H1 (cell line): Measurements from ENCODE around the gene IL6ST. TPM values are rescaled to one million over a fixed set of nuclear protein-coding genes. Genes with fewer than 3 reads are reported as not detected.
"Not testable (repeated sequence)": the region's sequence is repeated elsewhere in the genome, so short reads cannot be mapped to it uniquely, and the experiment has no call there.

Source experiments
- CTCF ChIA-PET: fragments of 300-600 bp; sonication (Branson Sonifier 250); formaldehyde crosslinking; loops from one replicate; lab custom pipeline; 2021; ENCODE audit not compliant: partially characterized antibody; lab: Charles Lee
- POLR2A ChIA-PET: fragments of 300-600 bp; sonication (Branson Sonifier 250); formaldehyde crosslinking; loops from one replicate; lab custom pipeline; 2021; ENCODE audit warnings: inconsistent platforms; ENCODE audit not compliant: partially characterized antibody; lab: Charles Lee
- DNase-seq, 2 experiments: peaks; one replicate each; pipeline versions ENCODE4 v3.0.0 to v3.0.0-alpha.2; 2010 to 2022; ENCODE audit warnings: low spot score in 2 of 2, low read depth in 1 of 2, mixed read lengths in 1 of 2
- FAIRE-seq: peaks from 2 replicates; lab custom pipeline; 2011; peaks lifted over from hg19 to GRCh38; lab: Jason Lieb, UNC
- H2AFZ ChIP-seq: 2 replicates; pipeline ENCODE4 v1.8.1; 2012; ENCODE audit warnings: low read length, inconsistent platforms
- H2AK5ac ChIP-seq: 2 replicates; pipeline ENCODE4 v1.6.1; 2013; ENCODE audit warnings: low read depth, low read length
- H2BK120ac ChIP-seq: replicated peaks from 2 replicates; pipeline ENCODE3; 2013; ENCODE audit warnings: low read depth, low read length, inconsistent platforms
- H2BK12ac ChIP-seq: 2 replicates; pipeline ENCODE4 v1.6.1; 2013; ENCODE audit warnings: low read depth, low read length
- H2BK15ac ChIP-seq: 2 replicates; pipeline ENCODE4 v1.6.1; 2013; ENCODE audit warnings: low read length
- H2BK20ac ChIP-seq: 2 replicates; pipeline ENCODE4 v1.6.1; 2013; ENCODE audit warnings: low read length
- H2BK5ac ChIP-seq: 2 replicates; pipeline ENCODE4 v1.6.1; 2013; ENCODE audit warnings: low read depth, low read length
- H3K14ac ChIP-seq: 2 replicates; pipeline ENCODE4 v1.6.1; 2013; ENCODE audit warnings: inconsistent platforms; ENCODE audit not compliant: insufficient read length
- H3K18ac ChIP-seq: 2 replicates; pipeline ENCODE4 v1.6.1; 2013; ENCODE audit warnings: low read length; ENCODE audit errors: extremely low read depth
- H3K23ac ChIP-seq: 2 replicates; pipeline ENCODE4 v1.6.1; 2013; ENCODE audit warnings: inconsistent platforms; ENCODE audit not compliant: insufficient read length
- H3K23me2 ChIP-seq: 2 replicates; pipeline ENCODE4 v1.6.1; 2013; ENCODE audit warnings: low read depth, low read length
- H3K27ac ChIP-seq: 2 replicates; pipeline ENCODE4 v1.6.1; 2011; ENCODE audit warnings: low read depth, low read length, inconsistent platforms
- H3K27me3 ChIP-seq, 4 experiments: replicated peaks in 1 of 4; 1 replicate in 1 of 4; 2 replicates in 3 of 4; pipeline versions ENCODE4 v1.6.1 to v1.8.1; 2011 to 2013; ENCODE audit warnings: low read length in 3 of 4, mild to moderate bottlenecking in 3 of 4, inconsistent platforms in 2 of 4, mixed read lengths in 2 of 4, moderate library complexity in 1 of 4; ENCODE audit not compliant: control insufficient read depth in 3 of 4, insufficient read depth in 3 of 4; ENCODE audit errors: extremely low read depth in 1 of 4
- H3K36me3 ChIP-seq, 4 experiments: 2 replicates each; pipeline versions ENCODE4 v1.6.1 to v1.8.1; 2011 to 2013; ENCODE audit warnings: mild to moderate bottlenecking in 4 of 4, low read length in 3 of 4, moderate library complexity in 2 of 4, control low read depth in 1 of 4, inconsistent platforms in 1 of 4; ENCODE audit not compliant: insufficient read depth in 4 of 4, control insufficient read depth in 2 of 4
- H3K4ac ChIP-seq: replicated peaks from 2 replicates; pipeline ENCODE3; 2013; ENCODE audit warnings: low read length, low read depth, mixed read lengths, inconsistent platforms; ENCODE audit not compliant: insufficient read length
- H3K4me1 ChIP-seq, 4 experiments: replicated peaks in 1 of 4; 1 replicate in 1 of 4; 2 replicates in 3 of 4; pipeline versions ENCODE4 v1.6.1 to v1.8.1; 2011 to 2013; ENCODE audit warnings: low read length in 3 of 4, inconsistent platforms in 2 of 4, mixed read lengths in 1 of 4; ENCODE audit not compliant: insufficient read depth in 4 of 4, control insufficient read depth in 3 of 4
- H3K4me2 ChIP-seq, 2 experiments: 2 replicates each; pipeline versions ENCODE4 v1.6.1 to v1.8.1; 2011 to 2013; ENCODE audit warnings: low read depth in 2 of 2, low read length in 2 of 2, control low read depth in 1 of 2, inconsistent platforms in 1 of 2, mild to moderate bottlenecking in 1 of 2; ENCODE audit not compliant: insufficient read depth in 1 of 2
- H3K4me3 ChIP-seq, 4 experiments: fragments of 200-600, 300-600 bp in 1 of 4; sonication (generic), shearing (Covaris generic), sonication (Bioruptor Twin) in 1 of 4; 2 replicates each; pipeline versions ENCODE4 v1.5.1 to v1.8.1; 2011 to 2016; ENCODE audit warnings: low read length in 4 of 4, low read depth in 3 of 4, control low read depth in 2 of 4, inconsistent platforms in 2 of 4, mild to moderate bottlenecking in 2 of 4, mixed read lengths in 1 of 4, moderate library complexity in 1 of 4; ENCODE audit not compliant: insufficient read depth in 2 of 4; ENCODE audit errors: extremely low read depth in 1 of 4
- H3K56ac ChIP-seq: replicated peaks from 2 replicates; pipeline ENCODE3; 2013; ENCODE audit warnings: low read depth, mild to moderate bottlenecking, mixed read lengths, low read length, inconsistent platforms; ENCODE audit not compliant: insufficient read length
- H3K79me1 ChIP-seq: 2 replicates; pipeline ENCODE4 v1.6.1; 2013; ENCODE audit warnings: low read depth, low read length, control low read depth
- H3K79me2 ChIP-seq, 2 experiments: 2 replicates each; pipeline versions ENCODE4 v1.6.1 to v1.8.1; 2012 to 2013; ENCODE audit warnings: low read length in 2 of 2, mild to moderate bottlenecking in 2 of 2, inconsistent platforms in 1 of 2; ENCODE audit not compliant: insufficient read depth in 2 of 2, control insufficient read depth in 1 of 2
- H3K9ac ChIP-seq, 4 experiments: replicated peaks in 1 of 4; 1 replicate in 1 of 4; 2 replicates in 3 of 4; pipeline versions ENCODE4 v1.6.1 to v1.8.1; 2011 to 2013; ENCODE audit warnings: low read depth in 3 of 4, low read length in 3 of 4, control low read depth in 2 of 4, mild to moderate bottlenecking in 2 of 4, moderate library complexity in 2 of 4, inconsistent platforms in 1 of 4; ENCODE audit errors: extremely low read depth in 1 of 4
- H3K9me3 ChIP-seq, 2 experiments: 2 replicates each; pipeline versions ENCODE4 v1.6.1 to v1.8.1; 2012 to 2013; ENCODE audit warnings: mild to moderate bottlenecking in 2 of 2, moderate library complexity in 2 of 2, control low read depth in 1 of 2, inconsistent platforms in 1 of 2, low read depth in 1 of 2, low read length in 1 of 2, mixed read lengths in 1 of 2; ENCODE audit not compliant: insufficient read depth in 2 of 2
- H4K20me1 ChIP-seq, 2 experiments: replicated peaks in 1 of 2; 2 replicates each; pipeline versions ENCODE3 to v1.8.1; 2011 to 2013; ENCODE audit warnings: inconsistent platforms in 2 of 2, low read length in 2 of 2, mild to moderate bottlenecking in 1 of 2; ENCODE audit not compliant: insufficient read depth in 2 of 2, control insufficient read depth in 1 of 2
- H4K5ac ChIP-seq: 2 replicates; pipeline ENCODE4 v1.6.1; 2013; ENCODE audit warnings: low read length, low read depth, mixed read lengths, inconsistent platforms; ENCODE audit not compliant: insufficient read length
- H4K8ac ChIP-seq: 2 replicates; pipeline ENCODE4 v1.8.0; 2013; ENCODE audit warnings: mild to moderate bottlenecking, moderate library complexity, low read length, inconsistent platforms; ENCODE audit not compliant: insufficient read depth; ENCODE audit errors: extremely low read depth
- H4K91ac ChIP-seq: replicated peaks from 2 replicates; pipeline ENCODE3; 2013; ENCODE audit warnings: low read length, mixed read lengths, inconsistent platforms; ENCODE audit not compliant: insufficient read length
- CEBPB ChIP-seq: IDR thresholded peaks from 2 replicates; pipeline ENCODE4 v1.6.1; 2012; ENCODE audit warnings: low read depth, low read length
- EP300 ChIP-seq, 2 experiments: IDR thresholded peaks; 1 replicate in 1 of 2; 2 replicates in 1 of 2; pipeline ENCODE4 v1.6.1; 2011 to 2012; ENCODE audit warnings: low read depth in 2 of 2, low read length in 2 of 2, mild to moderate bottlenecking in 2 of 2, borderline replicate concordance in 1 of 2, inconsistent platforms in 1 of 2, moderate library complexity in 1 of 2
- MAX ChIP-seq: IDR thresholded peaks from 2 replicates; pipeline ENCODE4 v1.6.1; 2012; ENCODE audit warnings: inconsistent platforms
- WGBS, 2 experiments: shearing (Covaris generic) in 1 of 2; methylation state at CpG; one replicate each; pipeline versions ENCODE4 v1.1.6 to v1.1.7; 2013 to 2015; ENCODE audit warnings: low lambda C conversion rate in 2 of 2, mixed read lengths in 2 of 2, inconsistent platforms in 1 of 2, low coverage in 1 of 2, missing lambda C conversion rate in 1 of 2; ENCODE audit not compliant: insufficient replicate concordance in 2 of 2, insufficient coverage in 1 of 2, insufficient read length in 1 of 2; ENCODE audit errors: extremely low coverage in 1 of 2, missing lambda C conversion rate in 1 of 2; 5-methylcytosine and 5-hydroxymethylcytosine counted together
- polyA plus RNA-seq, 7 experiments: library from polyadenylated mRNA; depleted of rRNA in 3 of 7; stranded (reverse) in 5 of 7; unstranded in 2 of 7; fragments of >200 nt in 5 of 7; fragments of 200-250 nt in 2 of 7; gene quantifications; 1 replicate in 5 of 7; 2 replicates in 1 of 7; 4 replicates in 1 of 7; pipeline versions ENCODE4 v1.2.1 to v1.2.3, GENCODE V29; 2011 to 2013; ENCODE audit warnings: missing spikeins in 2 of 7, mixed read lengths in 2 of 7
- total RNA-seq: library from RNA; stranded (reverse); fragmentation: NEBNext Ultra II Directional; extraction: Animal tissue kit (Norgen Biotek cat#: 25700); gene quantifications from 2 replicates; pipeline ENCODE4 v1.2.1, GENCODE V29; 2021
- TF ChIP-seq, protein P1 (sequence below), 3 experiments: IDR thresholded peaks; 1 replicate in 2 of 3; 2 replicates in 1 of 3; pipeline versions ENCODE4 v1.5.1 to v1.6.1; 2011; ENCODE audit warnings: low read length in 3 of 3, mild to moderate bottlenecking in 3 of 3, inconsistent platforms in 2 of 3, low read depth in 1 of 3, moderate library complexity in 1 of 3; ENCODE audit not compliant: insufficient read depth in 1 of 3; ENCODE audit errors: control extremely low read depth in 1 of 3

The IL6ST gene
- total and polyA plus RNA-seq, 2 of the 8 experiments (the other 6 are each of a cell fraction or from before 2014, with no cell fraction given), result 1.4 to 11.1 TPM

DNA sequence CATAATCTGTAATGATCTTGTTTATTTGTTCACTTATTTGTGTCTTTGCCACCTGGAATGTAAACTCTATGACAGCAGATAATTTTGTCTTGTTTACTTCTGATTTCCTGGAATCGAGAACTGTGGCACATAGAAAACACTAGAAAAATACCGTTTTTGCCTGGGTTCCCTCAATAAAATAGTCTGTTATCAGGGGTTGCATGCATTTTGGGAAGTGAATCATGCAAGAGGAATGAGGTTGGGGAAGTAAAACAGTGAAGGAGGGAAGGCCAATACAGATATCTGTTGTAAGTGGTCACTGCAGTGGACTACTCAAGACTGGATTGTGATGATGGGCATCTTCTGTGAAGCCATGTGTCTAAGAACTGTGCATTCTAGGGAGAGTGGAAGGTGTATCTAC is 45.2 kb upstream of the IL6ST start (continued):
- TF ChIP-seq, protein P1, sequence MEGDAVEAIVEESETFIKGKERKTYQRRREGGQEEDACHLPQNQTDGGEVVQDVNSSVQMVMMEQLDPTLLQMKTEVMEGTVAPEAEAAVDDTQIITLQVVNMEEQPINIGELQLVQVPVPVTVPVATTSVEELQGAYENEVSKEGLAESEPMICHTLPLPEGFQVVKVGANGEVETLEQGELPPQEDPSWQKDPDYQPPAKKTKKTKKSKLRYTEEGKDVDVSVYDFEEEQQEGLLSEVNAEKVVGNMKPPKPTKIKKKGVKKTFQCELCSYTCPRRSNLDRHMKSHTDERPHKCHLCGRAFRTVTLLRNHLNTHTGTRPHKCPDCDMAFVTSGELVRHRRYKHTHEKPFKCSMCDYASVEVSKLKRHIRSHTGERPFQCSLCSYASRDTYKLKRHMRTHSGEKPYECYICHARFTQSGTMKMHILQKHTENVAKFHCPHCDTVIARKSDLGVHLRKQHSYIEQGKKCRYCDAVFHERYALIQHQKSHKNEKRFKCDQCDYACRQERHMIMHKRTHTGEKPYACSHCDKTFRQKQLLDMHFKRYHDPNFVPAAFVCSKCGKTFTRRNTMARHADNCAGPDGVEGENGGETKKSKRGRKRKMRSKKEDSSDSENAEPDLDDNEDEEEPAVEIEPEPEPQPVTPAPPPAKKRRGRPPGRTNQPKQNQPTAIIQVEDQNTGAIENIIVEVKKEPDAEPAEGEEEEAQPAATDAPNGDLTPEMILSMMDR (IDR thresholded peaks at IDR 0.05; ENCODE audit: control extremely low read depth in 1 of 3, insufficient read depth in 1 of 3, low read depth in 1 of 3, low read length in 3 of 3), result no peak
- TF ChIP-seq CEBPB (no peak), EP300 (IDR thresholded peaks at IDR 0.05; ENCODE audit: borderline replicate concordance in 1 of 2, low read depth in 2 of 2, low read length in 2 of 2) (no peak), MAX (no peak)
- TF ChIP-seq, all 59 proteins: peak for 0

GRCh38 chr5:56038206-56038605 is 43.4 kb upstream of the IL6ST start:
- 87% methylated on average over 4 of the region's 6 CpGs; no CpG with 5 or more reads in 1 of the 2 experiments for WGBS, 2 experiments
- H3K18ac ChIP-seq, result not testable (repeated sequence)

More at GRCh38 chr5:56038206-56038605, 43.4 kb upstream of the IL6ST start:
- H4K91ac ChIP-seq, H2AFZ ChIP-seq, H3K4me1 ChIP-seq, H3K4me3 ChIP-seq, H3K23me2 ChIP-seq, H3K79me2 ChIP-seq, H4K5ac ChIP-seq, H3K27ac ChIP-seq, H2BK20ac ChIP-seq, DNase-seq, H3K14ac ChIP-seq, H3K9ac ChIP-seq, H3K79me1 ChIP-seq, H3K23ac ChIP-seq, H2BK12ac ChIP-seq, CTCF ChIA-PET, POLR2A ChIA-PET, H2AK5ac ChIP-seq, H3K56ac ChIP-seq, H2BK5ac ChIP-seq, H4K20me1 ChIP-seq, H4K8ac ChIP-seq, H3K4me2 ChIP-seq, H2BK15ac ChIP-seq, H3K36me3 ChIP-seq, FAIRE-seq, H3K9me3 ChIP-seq, H3K4ac ChIP-seq, H2BK120ac ChIP-seq, H3K27me3 ChIP-seq: not testable (repeated sequence)
